MCF 10A (cell line): Measurements from ENCODE around the gene VTN. TPM values are rescaled to one million over a fixed set of nuclear protein-coding genes. Genes with fewer than 3 reads are reported as not detected.

Experiments
- BruUV-seq: library from RNA; stranded (reverse); fragments of 400-500 nt; replicated peaks from 2 replicates; lab custom pipeline; 2021; lab: Mats Ljungman, UMichigan
- CTCF ChIA-PET: fragments of 300-600 bp; sonication (Branson Sonifier 250); formaldehyde crosslinking; extraction: SDS; loops from one replicate; lab custom pipeline; 2021; ENCODE audit warnings: antibody characterized with exemption, inconsistent platforms; lab: Yijun Ruan, JAX
- POLR2A ChIA-PET: fragments of 300-600, 350-650 bp; sonication (Branson Sonifier 250); formaldehyde crosslinking; extraction: SDS; loops from one replicate; lab custom pipeline; 2020; ENCODE audit warnings: antibody characterized with exemption, inconsistent platforms; lab: Yijun Ruan, JAX
- DNase-seq: peaks from one replicate; pipeline ENCODE4 v3.0.0-alpha.2; 2018; ENCODE audit not compliant: unreplicated experiment
- H3K27ac Mint-ChIP-seq: one replicate; pipeline ENCODE4 v1.8.0; 2022; ENCODE audit warnings: mild to moderate bottlenecking, low read depth, mixed read lengths; ENCODE audit not compliant: unreplicated experiment
- H3K27me3 Mint-ChIP-seq: one replicate; pipeline ENCODE4 v1.8.0; 2022; ENCODE audit warnings: mixed read lengths; ENCODE audit not compliant: insufficient read depth, unreplicated experiment
- H3K36me3 Mint-ChIP-seq: one replicate; pipeline ENCODE4 v1.8.0; 2022; ENCODE audit warnings: mild to moderate bottlenecking, moderate library complexity, mixed read lengths; ENCODE audit not compliant: insufficient read depth, unreplicated experiment
- H3K4me1 Mint-ChIP-seq: one replicate; pipeline ENCODE4 v1.8.0; 2022; ENCODE audit warnings: mixed read lengths; ENCODE audit not compliant: insufficient read depth, unreplicated experiment
- H3K4me3 Mint-ChIP-seq: one replicate; pipeline ENCODE4 v1.8.0; 2022; ENCODE audit warnings: mild to moderate bottlenecking, moderate library complexity, mixed read lengths; ENCODE audit not compliant: unreplicated experiment
- H3K9me3 Mint-ChIP-seq: one replicate; pipeline ENCODE4 v1.8.0; 2022; ENCODE audit warnings: mixed read lengths; ENCODE audit not compliant: unreplicated experiment
- CTCF ChIP-seq: fragments of 200-600 bp; IDR thresholded peaks from one replicate; pipeline ENCODE4 v1.8.0; 2022; ENCODE audit warnings: antibody characterized with exemption, mild to moderate bottlenecking; ENCODE audit not compliant: unreplicated experiment
- intact Hi-C: fragments of 100-400 bp; cut with micrococcal nuclease; formaldehyde crosslinking; loops from 2 replicates; pipeline ENCODE4 v1.14.1; 2022
- total RNA-seq: library from RNA; stranded (reverse); gene quantifications from 2 replicates; pipeline ENCODE4 v1.2.3, GENCODE V29; 2022

Gene VTN
- total RNA-seq, 1 experiment from 2014 or later: not detected

- Mint-ChIP-seq H3K9me3 (no peaks in the 10 kb centered on the region), H3K4me1 (peaks cover 12% of the 10 kb centered on the region), H3K4me3 (no peak overlapping the region), H3K27me3 (no peaks in the 10 kb centered on the region), H3K36me3 (peaks cover 86% of the 10 kb centered on the region), H3K27ac (peak overlapping the region; percentile 54)
- DNase-seq: peak; percentile 91
- BruUV-seq: TSS peak; percentile 30
- ChIA-PET CTCF (interaction anchor here (0.6 to 4.4 kb wide), 13 partner anchors 9 to 194 kb away, joined by 3 to 23 read pairs (median 4); partner anchors contain the start of gene POLDIP2), POLR2A (interaction anchor here (0.7 to 5.8 kb wide), 21 partner anchors 9 to 148 kb away, joined by 3 to 85 read pairs (median 4); partner anchors contain the start of genes IFT20, POLDIP2, TMEM97 and TNFAIP1)
- intact Hi-C loops: no loop called here
- TF ChIP-seq CTCF: no peak
These were observed 22.7 kb downstream of the VTN start for GRCh38 chr17:28347261-28347891.

- ChIA-PET POLR2A (interaction anchor here (0.6 to 5.8 kb wide), 20 partner anchors 9 to 276 kb away, joined by 3 to 85 read pairs (median 4); partner anchors contain the start of genes IFT20, POLDIP2, TMEM97 and TNFAIP1), CTCF (interaction anchor here (0.6 to 4.4 kb wide), 15 partner anchors 8 to 146 kb away, joined by 3 to 23 read pairs (median 4); partner anchors contain the start of genes IFT20, POLDIP2 and TNFAIP1)
- BruUV-seq: no TSS peak
- no peak for DNase-seq
- Mint-ChIP-seq H3K27me3 (no peaks in the 10 kb centered on the region), H3K36me3 (peaks cover 87% of the 10 kb centered on the region), H3K27ac (peak overlapping the region; percentile 59), H3K4me3 (no peak overlapping the region), H3K4me1 (peaks cover 12% of the 10 kb centered on the region), H3K9me3 (no peaks in the 10 kb centered on the region)
- intact Hi-C loops: no loop called here
- TF ChIP-seq CTCF: no peak
These were observed 23.3 kb downstream of the VTN start for GRCh38 chr17:28346746-28347246.

- H3K4me3 Mint-ChIP-seq: no peak overlapping the region
- no peaks in the 10 kb centered on the region for H3K9me3 Mint-ChIP-seq
- BruUV-seq: TSS peak; percentile 5
- ChIA-PET CTCF (interaction anchor here (0.5 to 4.4 kb wide), 9 partner anchors 8 to 113 kb away, joined by 3 to 23 read pairs (median 4); partner anchors contain the start of genes IFT20, POLDIP2 and TNFAIP1), POLR2A (interaction anchor here (0.9 to 5.8 kb wide), 12 partner anchors 8 to 146 kb away, joined by 3 to 85 read pairs (median 7); partner anchors contain the start of genes IFT20, POLDIP2, TMEM97 and TNFAIP1)
- H3K4me1 Mint-ChIP-seq: peaks cover 12% of the 10 kb centered on the region
- H3K36me3 Mint-ChIP-seq: peaks cover 87% of the 10 kb centered on the region
- no peaks in the 10 kb centered on the region for H3K27me3 Mint-ChIP-seq
- TF ChIP-seq CTCF: no peak
- no peak for DNase-seq
- peak overlapping the region; percentile 59 for H3K27ac Mint-ChIP-seq
- intact Hi-C loops: no loop called here
These were observed 23.9 kb downstream of the VTN start for GRCh38 chr17:28346199-28346580.
